Measurements from ENCODE around the gene NME4. TPM values are rescaled to one million over a fixed set of nuclear protein-coding genes. Genes with fewer than 3 reads are reported as not detected.

The NME4 gene
- total RNA-seq, 1 donor from 2014 or later = 101 TPM

Other genes starting within 250 kb of the NME4 start
- gene HBZ, start 244.6 kb upstream of the NME4 start, total RNA-seq = not detected
- gene HBM, start 231.2 kb upstream of the NME4 start, total RNA-seq = not detected
- gene HBA2, start 224.3 kb upstream of the NME4 start, total RNA-seq = 59.1 TPM
- 78.7 TPM for gene HBA1, start 220.5 kb upstream of the NME4 start, total RNA-seq
- not detected for gene HBQ1, start 216.7 kb upstream of the NME4 start, total RNA-seq
- 23.3 TPM for gene LUC7L, start 167.8 kb upstream of the NME4 start, total RNA-seq
- gene FAM234A, start 162.4 kb upstream of the NME4 start, total RNA-seq = 135 TPM
- gene RGS11, start 121.3 kb upstream of the NME4 start, total RNA-seq = 16.4 TPM
- gene ARHGDIG, start 116.6 kb upstream of the NME4 start, total RNA-seq = 7.0 TPM
- 1.6 TPM for gene PDIA2, start 114.0 kb upstream of the NME4 start, total RNA-seq
- gene AXIN1, start 44.5 kb upstream of the NME4 start, total RNA-seq = 12.2 TPM
- 76.1 TPM for gene MRPL28, start 26.7 kb upstream of the NME4 start, total RNA-seq
- 30.4 TPM for gene PGAP6, start 15.2 kb upstream of the NME4 start, total RNA-seq
- gene DECR2, start 4.7 kb downstream of the NME4 start, total RNA-seq = 8.4 TPM
- 27.4 TPM for gene RAB11FIP3, start 28.4 kb downstream of the NME4 start, total RNA-seq
- 17.4 TPM for gene CAPN15, start 130.5 kb downstream of the NME4 start, total RNA-seq
- gene PRR35, start 163.2 kb downstream of the NME4 start, total RNA-seq = not detected
- gene NHLRC4, start 169.8 kb downstream of the NME4 start, total RNA-seq = 0.11 TPM
- gene PIGQ, start 172.8 kb downstream of the NME4 start, total RNA-seq = 21.4 TPM
- gene RAB40C, start 192.9 kb downstream of the NME4 start, total RNA-seq = 10.3 TPM
- 0.14 TPM for gene WFIKKN1, start 233.8 kb downstream of the NME4 start, total RNA-seq
- gene METTL26, start 239.1 kb downstream of the NME4 start, total RNA-seq = 49.2 TPM
- 181 TPM for gene MCRIP2, start 244.6 kb downstream of the NME4 start, total RNA-seq

Measured in left ventricle myocardium inferior (tissue), 1 donor.